Uterus (tissue), 2 donors: ENCODE results near the gene SMIM7.

Experiments used
- CTCF ChIP-seq, 4 experiments: fragments of 200-600 bp in 2 of 4; fragments of 450-650 bp in 2 of 4; sonication (generic) in 2 of 4; IDR thresholded peaks; one replicate each; pipeline ENCODE4 v1.5.1; 2016 to 2019; ENCODE audit warnings: antibody characterized with exemption in 4 of 4, mild to moderate bottlenecking in 2 of 4, moderate library complexity in 1 of 4
- POLR2A ChIP-seq, 2 donors: fragments of 450-650 bp; IDR thresholded peaks; one replicate each; pipeline ENCODE4 v1.6.1; 2016; ENCODE audit warnings: antibody characterized with exemption in 2 of 2, mild to moderate bottlenecking in 1 of 2, moderate library complexity in 1 of 2

- no peak for TF ChIP-seq CTCF (IDR thresholded peaks at IDR 0.05)
- no peak for TF ChIP-seq POLR2A (IDR thresholded peaks at IDR 0.05)
Measured at GRCh38 chr19:16620584-16620983, 39.4 kb downstream of the SMIM7 start.
